ENCODE results near the gene EYS. TPM values are rescaled to one million over a fixed set of nuclear protein-coding genes. Genes with fewer than 3 reads are reported as not detected.

Gene EYS
- under 1 TPM; 0.69 to 0.79 (median 0.70) TPM for polyA plus RNA-seq (ENCODE audit: insufficient read length in 3 of 3)
- long read RNA-seq, donor 1, result 0 reads
- long read RNA-seq, donor 2, result 0 reads
- long read RNA-seq, donor 3, result 0 reads
- long read RNA-seq, donor 4, result 0 reads
- long read RNA-seq, donor 5, result 0 reads
- long read RNA-seq, donor 6, result 0 reads
- long read RNA-seq, donor 7, result 0 reads
- long read RNA-seq, donor 8, result 0 reads
- long read RNA-seq, donor 9, result 0 reads
- long read RNA-seq, donor 10, result 0 reads
- long read RNA-seq, donor 11, result 0 reads
- long read RNA-seq, donor 12, result 0 reads
- long read RNA-seq, donor 13, result 0 reads
- long read RNA-seq, donor 14, result 0 reads
- long read RNA-seq, donor 15, result 0 reads
- long read RNA-seq, donor 16, result 0 reads

GRCh38 chr6:65707126-65707826 lies at the start of gene EYS:
Gene EYS (minus strand): TSS chr6:65707226. CDS start chr6:65495410, 211,816 bp downstream.
- DNase-seq (ENCODE audit: extremely low read depth in 1 of 11, low read depth in 9 of 11, low spot score in 4 of 11), result no peak

GRCh38 chr6:65746302-65746701 lies 39.3 kb upstream of the EYS start:
- DNase-seq (ENCODE audit: extremely low read depth in 1 of 11, low read depth in 9 of 11, low spot score in 4 of 11), result no peak

- DNase-seq (ENCODE audit: extremely low read depth in 1 of 11, low read depth in 9 of 11, low spot score in 4 of 11), result no peak
Measured at GRCh38 chr6:65745614-65746013, 38.6 kb upstream of the EYS start.

- DNase-seq (ENCODE audit: extremely low read depth in 1 of 11, low read depth in 9 of 11, low spot score in 4 of 11), result no peak
Measured at GRCh38 chr6:65728879-65729479, 22.0 kb upstream of the EYS start.

GRCh38 chr6:65719101-65719500 lies 12.1 kb upstream of the EYS start:
- no peak for DNase-seq (ENCODE audit: extremely low read depth in 1 of 11, low read depth in 9 of 11, low spot score in 4 of 11)

GRCh38 chr6:65711531-65711930 lies 4.5 kb upstream of the EYS start:
- no peak for DNase-seq (ENCODE audit: extremely low read depth in 1 of 11, low read depth in 9 of 11, low spot score in 4 of 11)

- no peak for DNase-seq (ENCODE audit: extremely low read depth in 1 of 11, low read depth in 9 of 11, low spot score in 4 of 11)
Measured at GRCh38 chr6:65709099-65709830, 2.2 kb upstream of the EYS start.

- DNase-seq (ENCODE audit: extremely low read depth in 1 of 11, low read depth in 9 of 11, low spot score in 4 of 11), result no peak
Measured at GRCh38 chr6:65708162-65708561, 1.1 kb upstream of the EYS start.

GRCh38 chr6:65706436-65706835 lies 590 bp downstream of the EYS start:
- DNase-seq (ENCODE audit: extremely low read depth in 1 of 11, low read depth in 9 of 11, low spot score in 4 of 11), result no peak

GRCh38 chr6:65701325-65701724 lies 5.7 kb downstream of the EYS start:
- no peak for DNase-seq (ENCODE audit: extremely low read depth in 1 of 11, low read depth in 9 of 11, low spot score in 4 of 11)

- DNase-seq (ENCODE audit: extremely low read depth in 1 of 11, low read depth in 9 of 11, low spot score in 4 of 11), result no peak
Measured at GRCh38 chr6:65700561-65700960, 6.5 kb downstream of the EYS start.

- no peak for DNase-seq (ENCODE audit: extremely low read depth in 1 of 11, low read depth in 9 of 11, low spot score in 4 of 11)
Measured at GRCh38 chr6:65692109-65692508, 14.9 kb downstream of the EYS start.

- no peak for DNase-seq (ENCODE audit: extremely low read depth in 1 of 11, low read depth in 9 of 11, low spot score in 4 of 11)
Measured at GRCh38 chr6:65680232-65680631, 26.8 kb downstream of the EYS start.

- DNase-seq (ENCODE audit: extremely low read depth in 1 of 11, low read depth in 9 of 11, low spot score in 4 of 11), result no peak
Measured at GRCh38 chr6:65671922-65672321, 35.1 kb downstream of the EYS start.

- DNase-seq (ENCODE audit: extremely low read depth in 1 of 11, low read depth in 9 of 11, low spot score in 4 of 11), result no peak
Measured at GRCh38 chr6:65667916-65668656, 38.9 kb downstream of the EYS start.

- DNase-seq (ENCODE audit: extremely low read depth in 1 of 11, low read depth in 9 of 11, low spot score in 4 of 11), result no peak
Measured at GRCh38 chr6:65650086-65650485, 56.9 kb downstream of the EYS start.

- DNase-seq (ENCODE audit: extremely low read depth in 1 of 11, low read depth in 9 of 11, low spot score in 4 of 11), result no peak
Measured at GRCh38 chr6:65649392-65649791, 57.6 kb downstream of the EYS start.

GRCh38 chr6:65646544-65646943 lies 60.5 kb downstream of the EYS start:
- DNase-seq (ENCODE audit: extremely low read depth in 1 of 11, low read depth in 9 of 11, low spot score in 4 of 11), result no peak

- DNase-seq (ENCODE audit: extremely low read depth in 1 of 11, low read depth in 9 of 11, low spot score in 4 of 11), result no peak
Measured at GRCh38 chr6:65642776-65643175, 64.2 kb downstream of the EYS start.
